ENCODE measurements around the gene OR1L6. TPM values are rescaled to one million over a fixed set of nuclear protein-coding genes. Genes with fewer than 3 reads are reported as not detected.

OR1L6 gene
- total and polyA plus RNA-seq, 7 donors = not detected

GRCh38 chr9:122780026-122780425 lies 37.9 kb downstream of the OR1L6 start:
- 62 to 67% methylated on average over 4 of the region's 4 CpGs for WGBS, 2 donors
- intact Hi-C loops (cut with DNase I) = no loop called here
- Histone ChIP-seq H3K36me3 (no peaks in the 10 kb centered on the region), H3K27me3 (no peaks in the 10 kb centered on the region), H3K4me1 (no peaks in the 10 kb centered on the region), H3K27ac (no peak overlapping the region), H3K9me3 (no peaks in the 10 kb centered on the region), H3K4me3 (no peak overlapping the region)
- TF ChIP-seq CTCF (IDR thresholded peaks at IDR 0.05) (no peak), POLR2A (IDR thresholded peaks at IDR 0.05) (no peak), EP300 (IDR thresholded peaks at IDR 0.05) (no peak), POLR2AphosphoS5 (IDR thresholded peaks at IDR 0.05) (no peak)
- no peak for DNase-seq

- DNase-seq = no peak
- Histone ChIP-seq H3K4me1 (no peaks in the 10 kb centered on the region), H3K36me3 (no peaks in the 10 kb centered on the region), H3K4me3 (no peak overlapping the region), H3K27me3 (no peaks in the 10 kb centered on the region), H3K9me3 (no peaks in the 10 kb centered on the region), H3K27ac (no peak overlapping the region)
- 57 to 80% methylated on average over 3 of the region's 3 CpGs for WGBS, 2 donors
- intact Hi-C loops (cut with DNase I) = no loop called here
- TF ChIP-seq POLR2A (IDR thresholded peaks at IDR 0.05) (no peak), POLR2AphosphoS5 (IDR thresholded peaks at IDR 0.05) (no peak), EP300 (IDR thresholded peaks at IDR 0.05) (no peak), CTCF (IDR thresholded peaks at IDR 0.05) (no peak)
Observed at GRCh38 chr9:122781671-122782070, 39.6 kb downstream of the OR1L6 start.

- no peak for DNase-seq
- Histone ChIP-seq H3K4me1 (no peaks in the 10 kb centered on the region), H3K9me3 (no peaks in the 10 kb centered on the region), H3K27ac (no peak overlapping the region), H3K27me3 (no peaks in the 10 kb centered on the region), H3K4me3 (no peak overlapping the region), H3K36me3 (no peaks in the 10 kb centered on the region)
- intact Hi-C loops (cut with DNase I) = no loop called here
- TF ChIP-seq POLR2AphosphoS5 (IDR thresholded peaks at IDR 0.05) = no peak
- TF ChIP-seq CTCF (IDR thresholded peaks at IDR 0.05) = no peak
- no peak for TF ChIP-seq EP300 (IDR thresholded peaks at IDR 0.05)
- no peak for TF ChIP-seq POLR2A (IDR thresholded peaks at IDR 0.05)
Observed at GRCh38 chr9:122785269-122785668, 43.2 kb downstream of the OR1L6 start.

GRCh38 chr9:122786338-122786737 lies 44.2 kb downstream of the OR1L6 start:
- no peaks in the 10 kb centered on the region for H3K27me3 ChIP-seq
- WGBS, 2 donors = 85 to 88% methylated on average over 4 of the region's 4 CpGs
- no peaks in the 10 kb centered on the region for H3K4me1 ChIP-seq
- no peaks in the 10 kb centered on the region for H3K36me3 ChIP-seq
- DNase-seq = no peak
- intact Hi-C loops (cut with DNase I) = no loop called here
- no peak overlapping the region for H3K4me3 ChIP-seq
- TF ChIP-seq POLR2A (IDR thresholded peaks at IDR 0.05) = no peak
- no peak for TF ChIP-seq CTCF (IDR thresholded peaks at IDR 0.05)
- TF ChIP-seq EP300 (IDR thresholded peaks at IDR 0.05) = no peak
- no peak for TF ChIP-seq POLR2AphosphoS5 (IDR thresholded peaks at IDR 0.05)
- no peaks in the 10 kb centered on the region for H3K9me3 ChIP-seq
- no peak overlapping the region for H3K27ac ChIP-seq

- Histone ChIP-seq H3K36me3 (no peaks in the 10 kb centered on the region), H3K27me3 (no peaks in the 10 kb centered on the region), H3K4me3 (no peak within 1 kb of the TSS), H3K27ac (no peak within 1 kb of the TSS), H3K9me3 (no peaks in the 10 kb centered on the region), H3K4me1 (no peaks in the 10 kb centered on the region)
- intact Hi-C loops (cut with DNase I) = no loop called here
- TF ChIP-seq CTCF (IDR thresholded peaks at IDR 0.05) = no peak
- TF ChIP-seq POLR2A (IDR thresholded peaks at IDR 0.05) = no peak
- no peak for TF ChIP-seq EP300 (IDR thresholded peaks at IDR 0.05)
- TF ChIP-seq POLR2AphosphoS5 (IDR thresholded peaks at IDR 0.05) = no peak
- DNase-seq = no peak
- 94 to 95% methylated on average over 12 of the region's 12 CpGs for WGBS, 2 donors
Observed at GRCh38 chr9:122788831-122789230, 46.7 kb downstream of the OR1L6 start, which contains the start of gene OR5C1. OR5C1 (plus strand) TSS chr9:122788933; CDS start chr9:122788933, 0 bp downstream.
